ENCODE results near the gene SH2D4B.

The SH2D4B gene

DNA sequence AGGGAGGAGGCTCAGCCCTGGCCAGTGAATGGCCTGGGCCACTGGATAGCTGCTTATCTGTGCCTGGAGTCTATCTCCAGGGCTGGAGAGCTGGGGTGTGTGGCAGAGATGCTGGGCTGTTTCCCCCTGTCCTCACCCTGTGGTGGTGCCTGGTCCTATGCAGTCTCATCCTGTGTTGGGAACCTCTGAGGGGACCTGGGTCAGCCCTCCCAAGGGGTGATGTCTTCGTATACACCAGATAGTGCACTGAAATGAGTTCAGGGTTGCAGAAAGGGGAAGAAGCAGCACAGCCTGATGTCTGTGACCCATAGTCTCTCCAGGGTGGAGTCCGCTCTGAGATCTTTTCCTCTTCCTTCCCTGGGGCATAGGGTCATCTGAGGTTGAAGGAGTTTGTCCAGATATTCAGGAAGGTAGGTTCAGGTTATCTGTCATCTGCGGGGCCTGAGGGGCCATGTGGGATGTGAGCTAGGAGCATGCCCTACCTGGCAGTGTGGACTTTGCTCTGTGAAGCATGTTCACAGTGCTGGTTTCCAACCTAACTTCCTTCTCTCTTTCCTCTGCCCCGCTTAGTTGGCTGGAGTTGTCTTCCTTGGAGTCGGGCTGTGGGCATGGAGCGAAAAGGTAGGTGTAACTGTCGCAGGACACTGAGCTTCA, 33.4 kb upstream of the SH2D4B start:
- DNase-seq (ENCODE audit: low read depth), result no peak

DNA sequence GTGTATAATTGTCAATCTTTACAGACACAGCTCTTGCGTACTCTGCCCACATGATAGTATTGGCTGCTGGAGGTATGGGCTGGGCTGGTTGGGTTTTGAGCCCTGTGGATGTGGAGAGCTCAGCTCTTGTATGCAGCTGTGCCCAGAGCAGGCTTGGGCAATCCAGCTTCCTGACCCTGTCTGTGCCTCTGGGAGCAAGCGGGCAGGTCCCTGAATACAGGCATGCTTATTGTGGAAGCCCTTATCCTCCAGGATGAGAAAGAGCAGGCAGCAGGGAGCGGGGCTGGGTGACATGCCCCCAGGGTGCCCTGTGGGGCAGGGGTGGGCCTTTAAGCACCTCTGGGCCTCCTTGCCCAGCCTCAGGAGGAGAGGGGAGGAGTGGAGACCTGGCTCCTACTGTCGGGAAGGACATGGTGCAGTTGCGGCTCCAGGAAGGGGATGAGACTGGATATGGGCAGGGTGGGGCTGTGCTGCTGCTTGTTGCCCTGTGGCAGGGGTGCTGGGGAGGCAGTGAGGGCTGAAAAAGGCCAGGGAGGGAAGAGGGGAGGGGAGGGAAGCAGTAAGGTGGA, 32.7 kb upstream of the SH2D4B start:
- DNase-seq (ENCODE audit: low read depth), result no peak

GRCh38 chr10:80506189-80506575, 31.5 kb upstream of the SH2D4B start:
- no peak for DNase-seq (ENCODE audit: low read depth)

- DNase-seq (ENCODE audit: low read depth), result no peak
Observed at GRCh38 chr10:80506836-80507487, 30.7 kb upstream of the SH2D4B start.

DNA sequence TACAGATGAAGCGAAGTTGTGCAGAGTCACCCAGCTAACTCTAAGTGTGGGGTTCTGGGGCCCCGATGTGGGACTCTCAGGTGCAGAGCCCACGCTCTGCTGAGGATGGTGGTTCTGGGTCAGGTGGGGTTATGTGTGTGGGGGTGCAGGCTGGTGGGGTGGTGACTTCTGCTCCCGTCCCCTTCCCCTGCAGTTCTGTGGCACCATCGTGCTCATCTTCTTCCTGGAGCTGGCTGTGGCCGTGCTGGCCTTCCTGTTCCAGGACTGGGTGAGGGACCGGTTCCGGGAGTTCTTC, 28.6 kb upstream of the SH2D4B start:
- no peak for DNase-seq (ENCODE audit: low read depth)

DNA sequence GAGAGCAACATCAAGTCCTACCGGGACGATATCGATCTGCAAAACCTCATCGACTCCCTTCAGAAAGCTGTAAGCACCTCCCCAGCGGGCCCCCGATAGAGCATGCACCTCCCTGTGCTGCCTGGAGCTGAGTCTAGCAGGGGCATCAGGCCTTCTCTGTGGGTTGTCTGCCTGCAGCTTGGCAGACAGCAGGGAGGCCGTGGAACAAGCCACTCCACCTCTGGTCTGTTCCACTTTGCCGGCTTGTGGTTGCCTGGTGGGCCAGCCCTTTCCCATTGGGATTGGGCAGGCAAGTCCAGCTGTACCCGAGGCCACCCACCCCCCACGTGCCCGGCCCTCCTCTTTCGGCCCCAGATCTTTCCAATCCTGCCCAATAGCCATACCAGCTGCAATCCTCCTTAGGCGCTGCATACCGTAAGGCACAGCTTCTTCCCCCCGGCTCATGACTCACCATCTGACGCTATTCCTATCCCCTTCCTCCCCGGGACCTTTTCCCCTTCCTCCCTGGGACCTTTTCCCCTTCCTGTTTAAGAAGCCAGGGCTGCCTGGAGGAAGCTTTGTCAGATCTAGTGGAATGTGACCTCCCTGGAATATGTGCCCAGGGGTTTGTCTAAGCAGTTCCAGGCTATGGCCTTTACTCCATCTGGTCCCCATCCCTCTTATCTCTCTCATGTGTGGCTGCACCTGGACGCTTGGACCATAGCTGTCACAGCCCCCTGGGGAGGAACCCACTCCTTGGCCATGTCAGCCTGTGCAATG, 28.1 kb upstream of the SH2D4B start:
- no peak for DNase-seq (ENCODE audit: low read depth)

GRCh38 chr10:80512031-80512526, 25.6 kb upstream of the SH2D4B start:
- DNase-seq (ENCODE audit: low read depth), result no peak

- no peak for DNase-seq (ENCODE audit: low read depth)
Observed at GRCh38 chr10:80513106-80513505, 24.6 kb upstream of the SH2D4B start.

GRCh38 chr10:80515511-80515910, 22.2 kb upstream of the SH2D4B start:
- DNase-seq (ENCODE audit: low read depth), result no peak

DNA sequence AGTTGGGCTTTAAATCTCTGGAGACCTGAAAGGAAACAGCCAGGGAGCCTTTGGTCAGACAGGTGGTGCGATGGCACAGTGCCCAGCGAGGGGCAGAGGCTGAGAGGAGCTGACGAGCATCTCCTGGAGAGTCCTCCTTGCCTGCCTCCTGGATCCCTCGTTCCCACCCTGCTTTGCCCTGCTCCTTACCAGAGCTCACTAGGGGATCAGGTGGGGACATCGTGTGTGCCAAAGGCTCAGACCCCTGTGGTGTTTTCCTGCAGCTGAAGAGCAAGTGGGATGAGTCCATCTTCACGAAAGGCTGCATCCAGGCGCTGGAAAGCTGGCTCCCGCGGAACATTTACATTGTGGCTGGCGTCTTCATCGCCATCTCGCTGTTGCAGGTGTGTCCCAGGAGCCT, 21.8 kb upstream of the SH2D4B start:
- DNase-seq (ENCODE audit: low read depth), result no peak

GRCh38 chr10:80516506-80517075, 21.1 kb upstream of the SH2D4B start:
- no peak for DNase-seq (ENCODE audit: low read depth)

- DNase-seq (ENCODE audit: low read depth), result no peak
Observed at GRCh38 chr10:80517416-80518142, 20.1 kb upstream of the SH2D4B start.

DNA sequence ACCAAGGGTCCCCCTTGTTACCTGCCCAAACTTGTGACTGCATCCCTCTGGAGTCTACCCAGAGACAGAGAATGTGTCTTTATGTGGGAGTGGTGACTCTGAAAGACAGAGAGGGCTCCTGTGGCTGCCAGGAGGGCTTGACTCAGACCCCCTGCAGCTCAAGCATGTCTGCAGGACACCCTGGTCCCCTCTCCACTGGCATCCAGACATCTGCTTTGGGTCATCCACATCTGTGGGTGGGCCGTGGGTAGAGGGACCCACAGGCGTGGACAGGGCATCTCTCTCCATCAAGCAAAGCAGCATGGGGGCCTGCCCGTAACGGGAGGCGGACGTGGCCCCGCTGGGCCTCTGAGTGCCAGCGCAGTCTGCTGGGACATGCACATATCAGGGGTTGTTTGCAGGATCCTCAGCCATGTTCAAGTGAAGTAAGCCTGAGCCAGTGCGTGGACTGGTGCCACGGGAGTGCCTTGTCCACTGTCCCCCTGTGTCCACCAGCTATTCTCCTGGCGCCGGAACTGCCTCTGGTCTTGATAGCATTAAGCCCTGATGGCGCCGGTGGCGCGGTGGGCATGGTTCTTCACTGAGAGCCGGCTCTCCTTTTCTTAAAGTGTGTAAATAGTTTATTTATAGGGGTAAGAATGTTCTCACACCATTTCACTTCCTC, 19.4 kb upstream of the SH2D4B start:
- DNase-seq (ENCODE audit: low read depth), result no peak

DNA sequence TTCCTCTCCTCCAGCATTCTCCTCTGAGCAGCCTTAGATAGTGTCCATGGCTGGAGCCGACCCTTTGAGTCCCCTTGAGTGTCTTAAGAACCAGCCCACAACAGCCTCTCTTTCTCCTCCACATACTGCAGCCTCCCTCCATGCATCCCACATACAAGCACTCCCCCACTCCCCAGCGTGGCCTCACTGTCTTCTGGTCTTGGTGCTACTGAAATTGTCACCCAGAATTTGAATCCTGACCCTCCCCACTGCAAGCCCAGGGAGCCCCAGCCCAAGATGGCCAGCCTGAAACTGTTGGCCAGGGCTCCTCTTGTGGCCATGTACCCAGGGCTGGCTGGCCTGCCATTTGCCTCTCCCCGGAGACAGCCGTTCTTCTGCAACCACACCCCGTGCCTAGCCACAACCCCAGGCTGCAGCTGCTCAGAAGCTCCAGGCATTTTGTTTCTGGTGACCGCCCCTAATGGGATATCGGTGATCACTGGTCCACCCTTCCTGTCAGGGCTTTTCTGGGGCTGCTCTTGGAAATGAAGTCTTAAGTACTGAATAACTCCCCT, 18.8 kb upstream of the SH2D4B start:
- no peak for DNase-seq (ENCODE audit: low read depth)

DNA sequence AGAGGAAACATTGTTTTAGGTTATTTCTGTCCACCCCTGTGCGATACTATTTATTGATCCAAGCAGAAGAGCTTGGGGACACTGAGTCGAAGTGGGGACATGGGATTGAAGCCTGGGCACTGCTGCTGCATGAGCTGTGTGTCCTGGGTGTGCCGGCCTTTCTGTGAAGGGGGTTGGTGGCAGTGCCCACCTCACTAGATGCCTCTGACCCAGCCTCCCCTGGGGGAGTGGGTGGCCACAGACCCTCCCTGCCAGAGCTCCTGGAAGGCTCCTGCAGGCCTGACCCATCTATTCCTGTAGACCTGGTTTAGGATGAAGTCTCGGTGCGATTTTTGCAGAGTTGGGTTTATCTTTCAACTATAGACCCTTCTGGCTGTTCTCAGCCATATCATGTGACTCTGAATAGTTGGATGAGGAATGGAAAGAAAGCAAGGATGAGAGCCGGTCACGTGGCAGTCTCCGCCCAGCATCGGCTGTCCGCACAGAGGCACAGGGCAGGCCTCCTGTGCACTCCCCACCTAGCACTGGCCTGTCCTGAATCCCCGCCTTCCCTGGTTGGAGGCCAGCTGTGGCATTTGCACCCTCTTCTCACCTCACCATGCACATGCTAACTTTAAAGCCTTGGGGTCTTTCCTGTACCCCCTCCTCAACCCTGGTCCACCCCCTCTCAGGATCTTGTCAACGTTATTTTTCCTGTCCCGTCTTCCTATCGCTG, 17.6 kb upstream of the SH2D4B start:
- DNase-seq (ENCODE audit: low read depth), result no peak

DNA sequence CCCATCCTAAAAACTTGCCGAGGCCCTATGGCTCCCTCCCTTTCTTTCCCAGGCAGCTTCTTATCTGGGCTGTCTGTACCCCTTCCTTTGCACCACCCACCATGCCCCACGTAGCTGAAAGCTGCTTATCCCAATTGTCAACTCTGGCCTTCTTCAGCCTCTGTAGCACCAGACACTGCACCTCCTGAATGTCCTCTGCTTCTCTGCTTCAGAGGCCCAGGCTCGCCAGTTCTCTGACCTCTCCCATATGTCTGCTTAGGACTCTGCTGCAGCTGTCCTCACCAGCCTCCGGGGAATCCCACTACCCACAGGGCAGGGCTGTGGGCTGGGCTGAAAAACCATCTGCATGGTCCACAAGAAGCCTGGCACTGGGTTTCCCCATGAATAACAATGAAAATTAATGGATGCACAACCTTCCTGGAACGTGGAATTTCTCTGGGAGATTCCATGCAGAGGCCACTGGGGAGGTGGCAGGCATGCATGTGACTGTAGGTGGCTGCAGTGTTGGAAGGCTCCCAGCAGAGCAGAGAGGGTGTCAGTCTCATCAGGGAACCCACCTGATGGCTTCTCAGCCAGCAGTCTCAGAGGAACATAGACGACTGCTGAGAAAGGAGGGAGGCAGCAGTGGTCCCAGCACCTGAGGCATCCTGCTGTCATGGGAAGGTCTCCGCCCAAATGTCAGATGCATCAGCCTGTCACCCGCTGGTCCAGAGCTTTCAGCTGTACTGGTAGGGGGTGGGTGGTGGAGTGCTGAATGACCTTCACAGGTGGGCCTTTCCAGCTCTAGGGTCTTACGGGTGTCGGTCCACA, 16.8 kb upstream of the SH2D4B start:
- no peak for DNase-seq (ENCODE audit: low read depth)

- DNase-seq (ENCODE audit: low read depth), result no peak
Observed at GRCh38 chr10:80522756-80523363, 14.8 kb upstream of the SH2D4B start.

- DNase-seq (ENCODE audit: low read depth), result no peak
Observed at GRCh38 chr10:80523773-80524172, 13.9 kb upstream of the SH2D4B start.

Measured in stimulated activated CD8-positive, alpha-beta memory T cell treated with anti-CD3 and anti-CD28 coated beads, Interleukin-4, amount 100 ng/mL, for 24 hours (primary cell).